ENCODE data around the gene SHANK1. TPM values are rescaled to one million over a fixed set of nuclear protein-coding genes. Genes with fewer than 3 reads are reported as not detected.
"Not testable (repeated sequence)": the region's sequence is repeated elsewhere in the genome, so short reads cannot be mapped to it uniquely, and the experiment has no call there.

SHANK1 gene
- total RNA-seq (2014; rRNA removed; shearing (Covaris generic)) = not detected in 2 replicates

- Histone ChIP-seq H3K4me1 (no peaks in the 10 kb centered on the region), H3K27ac (no peak within 1 kb of the TSS), H3K9me3 (replicated peaks) (no peaks in the 10 kb centered on the region), H3K4me3 (no peak within 1 kb of the TSS), H3K36me3 (no peaks in the 10 kb centered on the region), H3K27me3 (no peaks in the 10 kb centered on the region)
- DNase-seq = no peak
These were observed at the start of gene SHANK1 for GRCh38 chr19:50719566-50719965. TSS of gene SHANK1 (minus strand) at chr19:50719802. CDS start at chr19:50716919, 2,883 bp downstream.

- Histone ChIP-seq H3K4me3 (no peak overlapping the region), H3K4me1 (no peaks in the 10 kb centered on the region), H3K36me3 (no peaks in the 10 kb centered on the region), H3K9me3 (replicated peaks) (peaks cover 3% of the 10 kb centered on the region; the same call in 1 of the 2 replicates), H3K27me3 (peaks cover 2% of the 10 kb centered on the region; the same call in 1 of the 2 replicates), H3K27ac (no peak overlapping the region)
- DNase-seq = no peak
These were observed 48.7 kb upstream of the SHANK1 start for GRCh38 chr19:50768277-50768676.

- not testable (repeated sequence) for H3K27ac ChIP-seq; H3K9me3 ChIP-seq (replicated peaks); H3K4me3 ChIP-seq; H3K36me3 ChIP-seq; DNase-seq; H3K27me3 ChIP-seq; H3K4me1 ChIP-seq
These were observed 47.7 kb upstream of the SHANK1 start for GRCh38 chr19:50767263-50767662.

- not testable (repeated sequence) for H3K4me3 ChIP-seq; H3K4me1 ChIP-seq; H3K36me3 ChIP-seq; H3K9me3 ChIP-seq (replicated peaks); H3K27me3 ChIP-seq; H3K27ac ChIP-seq; DNase-seq
These were observed 47.1 kb upstream of the SHANK1 start for GRCh38 chr19:50766746-50767145.

- Histone ChIP-seq H3K27me3 (peaks cover 5% of the 10 kb centered on the region; the same call in 1 of the 2 replicates), H3K27ac (no peak overlapping the region), H3K36me3 (no peaks in the 10 kb centered on the region), H3K9me3 (replicated peaks) (no peaks in the 10 kb centered on the region), H3K4me1 (no peaks in the 10 kb centered on the region), H3K4me3 (no peak overlapping the region)
- DNase-seq = no peak
These were observed 44.8 kb upstream of the SHANK1 start for GRCh38 chr19:50764409-50764808.

- not testable (repeated sequence) for H3K27me3 ChIP-seq; H3K27ac ChIP-seq; H3K9me3 ChIP-seq (replicated peaks); H3K4me1 ChIP-seq; H3K4me3 ChIP-seq; DNase-seq; H3K36me3 ChIP-seq
These were observed 43.9 kb upstream of the SHANK1 start for GRCh38 chr19:50763521-50763920.

GRCh38 chr19:50761501-50761900 is 41.9 kb upstream of the SHANK1 start:
- H3K27ac ChIP-seq; H3K4me1 ChIP-seq; H3K27me3 ChIP-seq; H3K4me3 ChIP-seq; H3K36me3 ChIP-seq; DNase-seq; H3K9me3 ChIP-seq (replicated peaks): not testable (repeated sequence)

GRCh38 chr19:50759886-50760285 is 40.3 kb upstream of the SHANK1 start:
- H3K4me1 ChIP-seq = no peaks in the 10 kb centered on the region
- H3K36me3 ChIP-seq = no peaks in the 10 kb centered on the region
- peaks cover 6% of the 10 kb centered on the region; the same call in 1 of the 2 replicates for H3K27me3 ChIP-seq
- peak in 1 of 2 experiments; percentile 52 for DNase-seq
- H3K9me3 ChIP-seq (replicated peaks) = no peaks in the 10 kb centered on the region
- H3K4me3 ChIP-seq = no peak overlapping the region
- no peak overlapping the region for H3K27ac ChIP-seq

GRCh38 chr19:50759076-50759475 is 39.5 kb upstream of the SHANK1 start:
- H3K9me3 ChIP-seq (replicated peaks); H3K4me3 ChIP-seq; H3K27me3 ChIP-seq; H3K27ac ChIP-seq; H3K4me1 ChIP-seq; H3K36me3 ChIP-seq; DNase-seq: not testable (repeated sequence)

- H3K4me1 ChIP-seq; H3K36me3 ChIP-seq; H3K27ac ChIP-seq; H3K27me3 ChIP-seq; DNase-seq; H3K4me3 ChIP-seq; H3K9me3 ChIP-seq (replicated peaks): not testable (repeated sequence)
These were observed 38.0 kb upstream of the SHANK1 start for GRCh38 chr19:50757624-50758023.

- H3K27ac ChIP-seq = not testable (repeated sequence)
These were observed 36.6 kb upstream of the SHANK1 start for GRCh38 chr19:50756244-50756643.

GRCh38 chr19:50753879-50754278 is 34.3 kb upstream of the SHANK1 start:
- H3K4me1 ChIP-seq = no peaks in the 10 kb centered on the region
- peaks cover 9% of the 10 kb centered on the region for H3K27me3 ChIP-seq
- DNase-seq = no peak
- H3K36me3 ChIP-seq = no peaks in the 10 kb centered on the region
- H3K4me3 ChIP-seq = no peak overlapping the region
- no peak overlapping the region for H3K27ac ChIP-seq
- no peaks in the 10 kb centered on the region for H3K9me3 ChIP-seq (replicated peaks)

More at GRCh38 chr19:50756244-50756643, 36.6 kb upstream of the SHANK1 start:
- H3K9me3 ChIP-seq (replicated peaks); H3K27me3 ChIP-seq; H3K4me1 ChIP-seq; H3K4me3 ChIP-seq; H3K36me3 ChIP-seq; DNase-seq: not testable (repeated sequence)

GRCh38 chr19:50750010-50750409 is 30.4 kb upstream of the SHANK1 start:
- no peaks in the 10 kb centered on the region for H3K9me3 ChIP-seq (replicated peaks)

GRCh38 chr19:50749490-50749889 is 29.9 kb upstream of the SHANK1 start:
- H3K27me3 ChIP-seq = peaks cover 6% of the 10 kb centered on the region; the same call in 1 of the 2 replicates
- no peak overlapping the region for H3K4me3 ChIP-seq
- no peaks in the 10 kb centered on the region for H3K4me1 ChIP-seq
- no peaks in the 10 kb centered on the region for H3K36me3 ChIP-seq
- H3K9me3 ChIP-seq (replicated peaks) = no peaks in the 10 kb centered on the region
- H3K27ac ChIP-seq = no peak overlapping the region
- DNase-seq = no peak

More at GRCh38 chr19:50750010-50750409, 30.4 kb upstream of the SHANK1 start:
- Histone ChIP-seq H3K27ac (no peak overlapping the region), H3K4me3 (no peak overlapping the region), H3K27me3 (peaks cover 6% of the 10 kb centered on the region; the same call in 1 of the 2 replicates), H3K4me1 (no peaks in the 10 kb centered on the region), H3K36me3 (no peaks in the 10 kb centered on the region)
- no peak for DNase-seq

- DNase-seq, H3K4me1 ChIP-seq: not testable (repeated sequence)
These were observed 27.5 kb upstream of the SHANK1 start for GRCh38 chr19:50747141-50747540.

GRCh38 chr19:50745221-50745620 is 25.6 kb upstream of the SHANK1 start:
- Histone ChIP-seq H3K4me3 (no peak overlapping the region), H3K27ac (no peak overlapping the region), H3K36me3 (no peaks in the 10 kb centered on the region), H3K9me3 (replicated peaks) (no peaks in the 10 kb centered on the region), H3K4me1 (no peaks in the 10 kb centered on the region), H3K27me3 (peaks cover under 1% of the 10 kb centered on the region; the same call in 1 of the 2 replicates)
- DNase-seq = no peak

More at GRCh38 chr19:50747141-50747540, 27.5 kb upstream of the SHANK1 start:
- H3K4me3 ChIP-seq; H3K27me3 ChIP-seq; H3K9me3 ChIP-seq (replicated peaks); H3K36me3 ChIP-seq; H3K27ac ChIP-seq: not testable (repeated sequence)
